Suprapubic skin (tissue), 4 donors: Measurements from ENCODE around the gene ITPKB. TPM values are rescaled to one million over a fixed set of nuclear protein-coding genes. Genes with fewer than 3 reads are reported as not detected.

Experiments
- DNase-seq, 2 donors: peaks; one replicate each; pipeline ENCODE4 v3.0.0-alpha.2; 2019; ENCODE audit warnings: low spot score in 2 of 2
- H3K27ac ChIP-seq: fragments of 200-600 bp; sonication (generic); one replicate; pipeline ENCODE4 v1.5.1; 2019
- H3K27me3 ChIP-seq: fragments of 200-600 bp; sonication (generic); one replicate; pipeline ENCODE4 v1.5.1; 2019
- H3K36me3 ChIP-seq: fragments of 200-600 bp; sonication (generic); one replicate; pipeline ENCODE4 v1.5.1; 2019
- H3K4me1 ChIP-seq: fragments of 200-600 bp; sonication (generic); one replicate; pipeline ENCODE4 v1.5.1; 2019
- H3K4me3 ChIP-seq: fragments of 200-600 bp; sonication (generic); one replicate; pipeline ENCODE4 v1.5.1; 2019; ENCODE audit warnings: mild to moderate bottlenecking
- H3K9me3 ChIP-seq: fragments of 200-600 bp; sonication (generic); one replicate; pipeline ENCODE4 v1.5.1; 2019
- EP300 ChIP-seq: sonication (generic); formaldehyde crosslinking; IDR thresholded peaks from one replicate; pipeline ENCODE4 v1.6.1; 2017; ENCODE audit warnings: antibody characterized with exemption
- POLR2A ChIP-seq, 2 donors: fragments of 450-650 bp; IDR thresholded peaks; one replicate each; pipeline ENCODE4 v1.6.1; 2017; ENCODE audit warnings: antibody characterized with exemption in 2 of 2, mild to moderate bottlenecking in 2 of 2, moderate library complexity in 2 of 2
- POLR2AphosphoS5 ChIP-seq, 3 donors: sonication (generic); formaldehyde crosslinking; IDR thresholded peaks; one replicate each; pipeline ENCODE4 v1.6.1; 2017; ENCODE audit warnings: antibody characterized with exemption in 3 of 3
- WGBS: methylation state at CpG from one replicate; pipeline ENCODE4 v1.1.5; 2018; 5-methylcytosine and 5-hydroxymethylcytosine counted together
- total RNA-seq, 4 donors: library from RNA; depleted of rRNA; stranded (reverse); fragments of >200 nt; gene quantifications; one replicate each; pipeline ENCODE4 v1.1.0, GENCODE V29; 2016
- TF ChIP-seq, protein P1 (sequence below), 2 donors: fragments of 200-600 bp in 1 of 2; fragments of 450-650 bp in 1 of 2; sonication (generic) in 1 of 2; IDR thresholded peaks; one replicate each; pipeline ENCODE4 v1.5.1; 2016 to 2019; ENCODE audit warnings: antibody characterized with exemption in 2 of 2, mild to moderate bottlenecking in 1 of 2, moderate library complexity in 1 of 2

ITPKB gene
- total RNA-seq, 4 donors from 2014 or later = 31.0 to 39.0 (median 35.3) TPM

- DNase-seq = peak; percentile 66 to 74
- Histone ChIP-seq H3K27me3 (no peaks in the 10 kb centered on the region), H3K36me3 (peaks cover 27% of the 10 kb centered on the region), H3K9me3 (no peaks in the 10 kb centered on the region), H3K4me3 (no peak overlapping the region), H3K27ac (peak overlapping the region; percentile 17), H3K4me1 (peaks cover 57% of the 10 kb centered on the region)
- WGBS = 74% methylated on average over 16 of the region's 22 CpGs
- TF ChIP-seq, protein P1, sequence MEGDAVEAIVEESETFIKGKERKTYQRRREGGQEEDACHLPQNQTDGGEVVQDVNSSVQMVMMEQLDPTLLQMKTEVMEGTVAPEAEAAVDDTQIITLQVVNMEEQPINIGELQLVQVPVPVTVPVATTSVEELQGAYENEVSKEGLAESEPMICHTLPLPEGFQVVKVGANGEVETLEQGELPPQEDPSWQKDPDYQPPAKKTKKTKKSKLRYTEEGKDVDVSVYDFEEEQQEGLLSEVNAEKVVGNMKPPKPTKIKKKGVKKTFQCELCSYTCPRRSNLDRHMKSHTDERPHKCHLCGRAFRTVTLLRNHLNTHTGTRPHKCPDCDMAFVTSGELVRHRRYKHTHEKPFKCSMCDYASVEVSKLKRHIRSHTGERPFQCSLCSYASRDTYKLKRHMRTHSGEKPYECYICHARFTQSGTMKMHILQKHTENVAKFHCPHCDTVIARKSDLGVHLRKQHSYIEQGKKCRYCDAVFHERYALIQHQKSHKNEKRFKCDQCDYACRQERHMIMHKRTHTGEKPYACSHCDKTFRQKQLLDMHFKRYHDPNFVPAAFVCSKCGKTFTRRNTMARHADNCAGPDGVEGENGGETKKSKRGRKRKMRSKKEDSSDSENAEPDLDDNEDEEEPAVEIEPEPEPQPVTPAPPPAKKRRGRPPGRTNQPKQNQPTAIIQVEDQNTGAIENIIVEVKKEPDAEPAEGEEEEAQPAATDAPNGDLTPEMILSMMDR (IDR thresholded peaks at IDR 0.05) = no peak
- TF ChIP-seq EP300 (no peak), POLR2AphosphoS5 (IDR thresholded peaks at IDR 0.05) (no peak), POLR2A (IDR thresholded peaks at IDR 0.05) (no peak)
Observed at GRCh38 chr1:226634611-226635246, 104.4 kb downstream of the ITPKB start.

- no peaks in the 10 kb centered on the region for H3K9me3 ChIP-seq
- H3K27ac ChIP-seq = peak overlapping the region; percentile 15
- no peak overlapping the region for H3K4me3 ChIP-seq
- peak; percentile 82 to 86 for DNase-seq
- TF ChIP-seq EP300 = no peak
- TF ChIP-seq, protein P1 (IDR thresholded peaks at IDR 0.05) = peak; percentile 86 to 87
- no peak for TF ChIP-seq POLR2A (IDR thresholded peaks at IDR 0.05)
- no peak for TF ChIP-seq POLR2AphosphoS5 (IDR thresholded peaks at IDR 0.05)
- no peaks in the 10 kb centered on the region for H3K27me3 ChIP-seq
- H3K36me3 ChIP-seq = peaks cover 27% of the 10 kb centered on the region
- peaks cover 57% of the 10 kb centered on the region for H3K4me1 ChIP-seq
- no CpG with 5 or more reads among the region's 6 CpGs for WGBS
Observed at GRCh38 chr1:226634166-226634588, 104.9 kb downstream of the ITPKB start.

GRCh38 chr1:226633541-226634165, 105.4 kb downstream of the ITPKB start:
- H3K36me3 ChIP-seq = peaks cover 26% of the 10 kb centered on the region
- peak; percentile 56 to 71 for DNase-seq
- WGBS = 28% methylated on average over 4 of the region's 7 CpGs

DNA sequence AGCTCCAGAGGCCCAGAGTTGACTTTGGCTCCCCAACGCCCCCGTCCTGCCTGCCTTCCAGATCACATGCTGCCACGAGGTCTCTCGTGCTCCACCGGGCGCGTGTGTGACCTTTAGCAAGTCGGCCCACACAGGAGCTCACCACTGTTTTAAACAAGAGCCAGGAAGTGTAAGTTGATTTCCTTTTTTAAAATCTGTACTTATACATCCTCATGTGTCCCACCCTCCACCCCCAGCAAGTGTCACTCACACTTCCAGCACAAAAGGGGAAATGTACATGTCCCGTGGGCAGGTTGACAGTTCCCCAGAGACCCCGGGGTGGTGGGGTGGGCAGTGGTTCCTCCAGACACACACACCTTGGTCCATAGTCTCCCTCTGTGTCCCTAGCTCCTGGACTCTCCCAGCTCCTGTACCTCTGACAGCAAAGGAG, 106.1 kb downstream of the ITPKB start:
- Histone ChIP-seq H3K27me3 (no peaks in the 10 kb centered on the region), H3K27ac (peak overlapping the region; percentile 47), H3K4me3 (no peak overlapping the region), H3K9me3 (no peaks in the 10 kb centered on the region), H3K4me1 (peaks cover 48% of the 10 kb centered on the region), H3K36me3 (peaks cover 22% of the 10 kb centered on the region)
- no peak for TF ChIP-seq POLR2A (IDR thresholded peaks at IDR 0.05)
- no peak for TF ChIP-seq EP300
- TF ChIP-seq, protein P1 (IDR thresholded peaks at IDR 0.05) = no peak
- TF ChIP-seq POLR2AphosphoS5 (IDR thresholded peaks at IDR 0.05) = no peak
- peak; percentile 64 to 75 for DNase-seq
- 81% methylated on average over 10 of the region's 10 CpGs for WGBS

More at GRCh38 chr1:226633541-226634165, 105.4 kb downstream of the ITPKB start:
- Histone ChIP-seq H3K4me1 (peaks cover 55% of the 10 kb centered on the region), H3K27me3 (no peaks in the 10 kb centered on the region), H3K9me3 (no peaks in the 10 kb centered on the region), H3K4me3 (no peak overlapping the region), H3K27ac (peak overlapping the region; percentile 15)
- TF ChIP-seq EP300 = no peak
- TF ChIP-seq, protein P1 (IDR thresholded peaks at IDR 0.05) = no peak

GRCh38 chr1:226632169-226632879, 106.8 kb downstream of the ITPKB start:
- H3K27me3 ChIP-seq = no peaks in the 10 kb centered on the region
- H3K4me3 ChIP-seq = no peak overlapping the region
- peak; percentile 67 to 81 for DNase-seq
- 88% methylated on average over 9 of the region's 9 CpGs for WGBS
- H3K9me3 ChIP-seq = no peaks in the 10 kb centered on the region
- TF ChIP-seq POLR2AphosphoS5 (IDR thresholded peaks at IDR 0.05) (no peak), EP300 (no peak), POLR2A (IDR thresholded peaks at IDR 0.05) (no peak)
- TF ChIP-seq, protein P1 (IDR thresholded peaks at IDR 0.05) = no peak
- H3K4me1 ChIP-seq = peaks cover 42% of the 10 kb centered on the region
- H3K36me3 ChIP-seq = peaks cover 19% of the 10 kb centered on the region
- H3K27ac ChIP-seq = peak overlapping the region; percentile 47
